Measurements from ENCODE around the gene NFYC. TPM values are rescaled to one million over a fixed set of nuclear protein-coding genes. Genes with fewer than 3 reads are reported as not detected.

Gene NFYC
- total and polyA plus RNA-seq, 2 of the 8 experiments (the other 6 are each of a cell fraction or from before 2014, with no cell fraction given), result 54.1 to 124 TPM

DNA sequence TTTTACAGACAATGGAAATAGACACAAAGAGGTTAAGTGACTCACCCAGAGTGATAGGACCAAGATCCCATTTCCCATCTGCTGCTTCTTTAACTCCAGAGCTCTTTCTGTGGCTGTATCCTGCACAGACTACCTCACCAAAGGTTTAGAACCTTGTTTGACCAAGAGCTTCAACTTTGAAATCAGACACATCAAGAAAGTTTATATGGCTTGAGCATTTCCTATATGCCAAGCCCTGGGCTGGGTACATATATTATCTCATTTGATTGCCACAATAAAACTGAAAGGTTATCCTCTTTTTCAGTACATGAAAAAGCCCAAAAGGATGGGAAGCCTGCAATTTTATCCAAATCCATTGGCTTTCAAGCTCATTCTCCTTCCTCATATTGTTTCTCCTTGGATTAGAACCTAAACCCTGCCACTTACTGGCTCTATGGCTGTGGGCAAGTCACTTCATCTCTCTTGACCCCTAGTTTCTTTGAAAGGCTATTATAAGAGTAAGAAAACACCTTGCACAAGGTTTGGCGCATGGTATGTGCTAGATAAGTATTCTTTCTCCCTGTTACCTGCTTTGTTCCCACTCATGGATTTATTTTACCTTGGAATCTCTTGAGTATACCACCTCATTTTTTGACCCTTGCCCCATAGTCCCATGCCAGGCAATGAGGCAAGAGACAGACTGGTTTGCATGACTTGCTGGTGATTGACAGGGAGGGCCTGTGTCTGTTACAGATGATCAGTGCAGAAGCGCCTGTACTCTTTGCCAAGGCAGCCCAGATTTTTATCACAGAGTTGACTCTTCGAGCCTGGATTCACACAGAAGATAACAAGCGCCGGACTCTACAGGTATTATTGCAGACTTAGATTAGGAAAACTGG, 57.6 kb downstream of the NFYC start (continued):
- TF ChIP-seq, protein P1, sequence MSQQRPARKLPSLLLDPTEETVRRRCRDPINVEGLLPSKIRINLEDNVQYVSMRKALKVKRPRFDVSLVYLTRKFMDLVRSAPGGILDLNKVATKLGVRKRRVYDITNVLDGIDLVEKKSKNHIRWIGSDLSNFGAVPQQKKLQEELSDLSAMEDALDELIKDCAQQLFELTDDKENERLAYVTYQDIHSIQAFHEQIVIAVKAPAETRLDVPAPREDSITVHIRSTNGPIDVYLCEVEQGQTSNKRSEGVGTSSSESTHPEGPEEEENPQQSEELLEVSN (IDR thresholded peaks at IDR 0.05), result no peak
- no peak for TF ChIP-seq JUND (IDR thresholded peaks at IDR 0.05; ENCODE audit: low read length)
